Spinal cord (tissue), 10 donors: ENCODE measurements around the gene ACAT2. TPM values are rescaled to one million over a fixed set of nuclear protein-coding genes. Genes with fewer than 3 reads are reported as not detected.
A peak's percentile ranks its signal among the peaks of the same experiment; 100 is the strongest.
"Not testable (repeated sequence)": the region's sequence is repeated elsewhere in the genome, so short reads cannot be mapped to it uniquely, and the experiment has no call there.

ENCODE experiments used
- DNase-seq, 6 donors: peaks; one replicate each; pipeline versions ENCODE4 v3.0.0 to v3.0.0-alpha.2; 2013 to 2015; ENCODE audit warnings: low spot score in 6 of 6, low read depth in 4 of 6
- H3K27ac ChIP-seq: one replicate; pipeline ENCODE4 v1.5.1; 2013; ENCODE audit warnings: low read depth, low read length, control low read depth
- H3K27me3 ChIP-seq: one replicate; pipeline ENCODE4 v1.6.1; 2013; ENCODE audit warnings: low read length; ENCODE audit not compliant: control insufficient read depth, insufficient read depth
- H3K36me3 ChIP-seq: one replicate; pipeline ENCODE4 v1.6.1; 2013; ENCODE audit warnings: low read length; ENCODE audit not compliant: control insufficient read depth, insufficient read depth
- H3K4me1 ChIP-seq: one replicate; pipeline ENCODE4 v1.6.1; 2013; ENCODE audit warnings: low read length; ENCODE audit not compliant: control insufficient read depth, insufficient read depth
- H3K4me3 ChIP-seq: one replicate; pipeline ENCODE4 v1.5.1; 2013; ENCODE audit warnings: low read depth, low read length, control low read depth
- H3K9me3 ChIP-seq: one replicate; pipeline ENCODE4 v1.6.1; 2013; ENCODE audit warnings: low read length; ENCODE audit not compliant: control insufficient read depth, insufficient read depth
- WGBS: methylation state at CpG from one replicate; pipeline ENCODE4 v1.1.5; 2013; ENCODE audit warnings: missing lambda C conversion rate; ENCODE audit not compliant: insufficient coverage; 5-methylcytosine and 5-hydroxymethylcytosine counted together
- polyA plus RNA-seq, 2 donors: library from polyadenylated mRNA; unstranded; fragments of 120-200 nt; gene quantifications; one replicate each; pipeline ENCODE4 v1.2.1, GENCODE V29; 2013; ENCODE audit not compliant: insufficient read length in 2 of 2
- total RNA-seq, 2 donors: library from RNA; depleted of rRNA in 1 of 2; stranded (reverse); fragments of 120-200 nt in 1 of 2; fragments of >200 nt in 1 of 2; gene quantifications; one replicate each; pipeline versions ENCODE4 v1.2.3 to v1.2.4, GENCODE V29; 2013 to 2014
- donor health status: healthy.

Gene ACAT2
- total and polyA plus RNA-seq, 4 donors, result 69.6 to 136 (median 98.2) TPM

DNA sequence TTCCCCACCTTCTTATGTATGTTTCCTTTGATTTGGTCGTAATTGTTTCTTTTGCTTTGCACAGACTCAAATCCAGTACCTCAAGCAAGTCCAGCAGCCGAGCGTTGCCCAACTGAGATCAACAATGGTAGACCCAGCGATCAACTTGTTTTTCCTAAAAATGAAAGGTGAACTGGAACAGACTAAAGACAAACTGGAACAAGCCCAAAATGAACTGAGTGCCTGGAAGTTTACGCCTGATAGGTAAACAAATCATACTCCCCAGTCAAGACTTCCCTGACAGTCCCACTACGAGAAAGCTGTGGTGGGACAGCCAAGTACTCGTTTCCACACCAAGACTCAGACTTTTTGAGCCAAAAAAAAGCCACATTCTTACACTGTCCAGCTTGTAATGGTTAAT lies 13.7 kb upstream of the ACAT2 start:
- not testable (repeated sequence) for H3K9me3 ChIP-seq, H3K4me1 ChIP-seq, H3K36me3 ChIP-seq, DNase-seq, H3K27ac ChIP-seq, H3K27me3 ChIP-seq, H3K4me3 ChIP-seq
- no CpG with 5 or more reads among the region's 7 CpGs for WGBS

DNA sequence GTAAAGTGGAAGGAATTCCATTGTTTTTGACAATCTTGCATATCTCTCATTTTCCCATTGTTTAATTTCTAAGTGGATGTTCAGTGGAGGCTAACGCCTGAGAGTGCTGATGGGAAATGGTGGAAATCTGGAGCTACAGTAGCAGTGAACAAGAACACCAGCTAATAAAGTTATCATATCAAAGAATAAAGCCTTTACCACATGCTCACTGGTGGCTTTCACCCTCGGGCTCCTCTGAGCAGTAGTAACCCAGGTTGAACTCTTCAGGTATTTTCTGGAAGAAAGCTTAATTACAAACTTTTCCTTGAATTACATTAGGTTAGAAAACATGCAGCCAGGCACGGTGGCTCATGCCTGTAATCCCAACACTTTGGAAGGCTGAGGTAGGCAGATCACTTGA lies 10.4 kb upstream of the ACAT2 start:
- no peak overlapping the region for H3K27ac ChIP-seq
- H3K27me3 ChIP-seq, result no peaks in the 10 kb centered on the region
- H3K36me3 ChIP-seq, result peaks cover 8% of the 10 kb centered on the region
- no peaks in the 10 kb centered on the region for H3K9me3 ChIP-seq
- no peak for DNase-seq
- no peaks in the 10 kb centered on the region for H3K4me1 ChIP-seq
- H3K4me3 ChIP-seq, result no peak overlapping the region
- WGBS, result no CpG with 5 or more reads among the region's 3 CpGs

DNA sequence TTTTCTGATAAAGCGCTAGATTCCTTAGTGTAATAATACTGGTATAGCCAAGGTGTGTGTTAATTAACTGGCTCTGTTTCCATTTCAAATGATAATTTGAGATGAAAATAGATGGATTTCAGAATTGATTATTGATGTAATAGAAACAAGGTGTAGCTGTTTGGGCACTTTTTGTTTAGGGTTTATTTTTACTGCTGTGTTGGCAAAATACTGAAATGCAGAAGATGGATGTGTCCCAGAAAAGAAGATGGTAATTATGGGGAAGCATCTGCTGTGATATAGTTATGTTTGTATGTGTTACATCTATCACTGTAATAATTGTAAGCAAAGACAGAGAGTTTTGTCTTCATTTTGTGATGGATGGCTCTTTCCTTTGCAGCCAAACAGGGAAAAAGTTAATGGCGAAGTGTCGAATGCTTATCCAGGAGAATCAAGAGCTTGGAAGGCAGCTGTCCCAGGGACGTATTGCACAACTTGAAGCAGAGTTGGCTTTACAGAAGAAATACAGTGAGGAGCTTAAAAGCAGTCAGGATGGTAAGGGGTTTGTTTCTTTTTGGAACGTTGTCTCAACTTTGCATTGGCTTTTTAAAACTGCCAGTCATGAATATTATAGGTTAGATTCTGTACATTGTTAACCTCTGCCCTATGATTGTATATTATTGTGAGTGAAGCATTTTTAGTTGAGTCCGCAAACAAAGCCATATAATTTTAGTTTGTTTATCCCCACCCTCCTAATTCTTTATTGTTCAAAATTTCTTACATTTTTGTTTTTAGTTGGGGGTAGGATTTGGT lies 8.6 kb upstream of the ACAT2 start:
- no peak for DNase-seq
- WGBS, result 93% methylated on average over 4 of the region's 6 CpGs
- H3K4me1 ChIP-seq, result no peaks in the 10 kb centered on the region
- H3K4me3 ChIP-seq, result no peak overlapping the region
- H3K27me3 ChIP-seq, result no peaks in the 10 kb centered on the region
- H3K9me3 ChIP-seq, result no peaks in the 10 kb centered on the region
- no peak overlapping the region for H3K27ac ChIP-seq
- H3K36me3 ChIP-seq, result peaks cover 17% of the 10 kb centered on the region

DNA sequence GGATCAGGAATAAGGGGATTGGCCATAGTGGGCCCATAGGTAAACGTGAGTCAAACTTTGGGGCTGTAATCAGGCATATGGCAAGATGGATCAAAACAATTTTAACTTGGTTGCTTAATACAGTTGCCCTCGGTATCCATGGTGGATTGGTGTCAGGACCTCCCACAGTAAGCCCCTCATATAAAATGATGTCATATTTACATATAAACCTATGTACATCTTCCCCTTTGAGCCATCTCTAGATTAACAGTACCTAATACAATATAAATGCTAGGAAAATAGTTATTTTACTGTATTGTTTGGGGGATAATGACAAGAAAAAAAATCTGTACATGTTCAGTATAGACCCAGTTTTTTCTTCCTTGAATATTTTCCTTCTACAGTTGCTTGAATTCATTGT lies 7.4 kb upstream of the ACAT2 start:
- no peak for DNase-seq
- Histone ChIP-seq H3K27me3 (no peaks in the 10 kb centered on the region), H3K4me3 (no peak overlapping the region), H3K36me3 (peaks cover 22% of the 10 kb centered on the region), H3K27ac (no peak overlapping the region), H3K9me3 (no peaks in the 10 kb centered on the region), H3K4me1 (no peaks in the 10 kb centered on the region)
- 100% methylated on average over 1 of the region's 2 CpGs for WGBS

DNA sequence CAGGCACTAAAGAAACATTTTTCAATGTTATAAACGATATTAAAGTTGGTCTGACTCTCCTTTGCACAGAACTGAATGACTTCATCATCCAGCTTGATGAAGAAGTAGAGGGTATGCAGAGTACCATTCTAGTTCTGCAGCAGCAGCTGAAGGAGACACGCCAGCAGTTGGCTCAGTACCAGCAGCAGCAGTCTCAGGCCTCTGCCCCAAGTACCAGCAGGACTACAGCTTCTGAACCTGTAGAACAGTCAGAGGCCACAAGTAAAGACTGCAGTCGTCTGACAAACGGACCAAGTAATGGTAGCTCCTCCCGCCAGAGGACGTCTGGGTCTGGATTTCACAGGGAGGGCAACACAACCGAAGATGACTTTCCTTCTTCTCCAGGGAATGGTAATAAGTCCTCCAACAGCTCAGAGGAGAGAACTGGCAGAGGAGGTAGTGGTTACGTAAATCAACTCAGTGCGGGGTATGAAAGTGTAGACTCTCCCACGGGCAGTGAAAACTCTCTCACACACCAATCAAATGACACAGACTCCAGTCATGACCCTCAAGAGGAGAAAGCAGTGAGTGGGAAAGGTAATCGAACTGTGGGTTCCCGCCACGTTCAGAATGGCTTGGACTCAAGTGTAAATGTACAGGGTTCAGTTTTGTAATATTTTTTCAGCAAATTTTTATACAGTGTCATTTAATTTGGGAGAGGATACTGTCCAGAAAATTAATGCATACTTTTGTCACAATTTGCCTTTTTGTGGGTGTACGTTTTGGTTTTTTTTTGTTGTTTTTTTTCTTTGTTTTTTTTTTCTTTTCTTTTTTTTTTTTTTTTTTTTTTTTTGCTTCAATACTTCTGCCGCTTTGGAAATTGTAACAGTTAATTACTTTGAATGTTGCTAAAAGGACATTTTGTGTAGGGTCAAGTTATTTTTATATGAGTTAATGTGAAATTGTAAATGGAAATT lies 6.6 kb upstream of the ACAT2 start:
- peak in 1 of 6 donors; percentile 11 for DNase-seq
- H3K36me3 ChIP-seq, result peaks cover 23% of the 10 kb centered on the region
- H3K9me3 ChIP-seq, result no peaks in the 10 kb centered on the region
- H3K27ac ChIP-seq, result no peak overlapping the region
- no peaks in the 10 kb centered on the region for H3K4me1 ChIP-seq
- 80% methylated on average over 4 of the region's 15 CpGs for WGBS
- no peaks in the 10 kb centered on the region for H3K27me3 ChIP-seq
- no peak overlapping the region for H3K4me3 ChIP-seq

DNA sequence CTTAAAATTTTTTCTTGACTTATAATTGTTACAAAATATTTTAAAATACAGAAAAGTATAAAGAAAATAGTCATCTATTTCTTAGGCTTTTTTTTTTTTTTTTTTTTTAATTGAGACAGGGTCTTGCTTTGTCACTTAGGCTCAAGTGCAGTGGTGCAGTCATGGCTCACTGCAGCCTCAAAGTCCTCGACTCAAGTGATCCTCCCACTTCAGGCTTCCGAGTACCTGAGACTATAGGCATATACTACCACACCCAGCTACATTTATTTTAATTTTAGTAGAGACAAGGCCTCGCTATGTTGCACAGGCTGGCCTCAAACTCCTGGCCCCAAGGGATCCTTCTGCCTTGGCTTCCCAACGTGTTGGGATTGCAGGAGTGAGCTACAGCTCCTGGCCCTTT lies 5.3 kb upstream of the ACAT2 start:
- Histone ChIP-seq H3K4me3 (no peak overlapping the region), H3K27ac (no peak overlapping the region), H3K27me3 (no peaks in the 10 kb centered on the region), H3K36me3 (peaks cover 25% of the 10 kb centered on the region), H3K9me3 (no peaks in the 10 kb centered on the region), H3K4me1 (peaks cover 5% of the 10 kb centered on the region)
- WGBS, result 95% methylated on average over 3 of the region's 4 CpGs
- no peak for DNase-seq

DNA sequence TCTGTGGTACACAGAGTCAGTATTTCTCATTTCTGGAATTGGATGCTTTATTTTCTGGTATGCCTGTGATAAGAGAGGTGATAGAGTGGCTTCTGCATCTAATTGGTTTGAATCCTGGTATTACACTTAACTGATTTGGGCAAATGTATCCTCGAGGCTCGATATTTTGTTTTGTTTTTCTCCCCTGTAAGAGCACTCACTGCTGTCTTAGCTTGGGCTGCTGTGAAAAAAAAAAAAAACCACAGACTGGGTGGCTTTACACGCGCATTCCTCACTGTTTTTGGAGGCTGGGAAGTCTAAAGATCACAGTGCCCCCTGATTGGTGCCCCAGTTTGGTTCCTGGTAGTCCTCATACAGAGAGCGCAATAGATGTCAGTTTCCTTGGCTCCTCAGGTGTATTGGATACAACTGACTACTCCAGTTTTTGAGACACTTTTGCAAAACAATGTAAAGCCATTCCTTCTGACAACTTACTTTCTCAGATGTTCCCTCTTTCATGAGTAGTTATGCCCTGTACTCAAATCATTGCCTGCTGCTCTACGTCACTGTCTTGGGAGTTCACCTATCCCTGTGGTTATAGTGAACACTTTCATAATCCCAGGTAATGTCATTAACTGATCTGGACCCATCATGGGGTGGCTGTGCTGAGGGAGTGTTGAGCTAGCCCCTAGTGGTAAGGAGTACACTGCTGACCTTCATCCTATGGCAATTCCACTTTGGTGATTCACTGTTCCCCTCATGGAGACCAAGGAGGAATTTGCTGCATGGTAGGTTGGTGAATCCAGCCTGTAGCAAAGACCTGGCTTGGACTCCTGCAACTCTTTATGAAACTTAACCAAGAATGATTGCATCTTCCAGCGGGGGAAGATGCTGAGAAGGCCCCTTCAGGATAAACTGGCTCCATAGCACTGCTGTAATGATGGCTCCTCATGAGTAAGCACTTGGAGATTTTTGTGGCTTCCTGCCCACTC lies 3.5 kb upstream of the ACAT2 start:
- no peak for DNase-seq
- peaks cover 30% of the 10 kb centered on the region for H3K36me3 ChIP-seq
- no peaks in the 10 kb centered on the region for H3K9me3 ChIP-seq
- H3K4me1 ChIP-seq, result peaks cover 17% of the 10 kb centered on the region
- H3K27me3 ChIP-seq, result no peaks in the 10 kb centered on the region
- no peak overlapping the region for H3K27ac ChIP-seq
- no peak overlapping the region for H3K4me3 ChIP-seq
- WGBS, result 94% methylated on average over 6 of the region's 7 CpGs

DNA sequence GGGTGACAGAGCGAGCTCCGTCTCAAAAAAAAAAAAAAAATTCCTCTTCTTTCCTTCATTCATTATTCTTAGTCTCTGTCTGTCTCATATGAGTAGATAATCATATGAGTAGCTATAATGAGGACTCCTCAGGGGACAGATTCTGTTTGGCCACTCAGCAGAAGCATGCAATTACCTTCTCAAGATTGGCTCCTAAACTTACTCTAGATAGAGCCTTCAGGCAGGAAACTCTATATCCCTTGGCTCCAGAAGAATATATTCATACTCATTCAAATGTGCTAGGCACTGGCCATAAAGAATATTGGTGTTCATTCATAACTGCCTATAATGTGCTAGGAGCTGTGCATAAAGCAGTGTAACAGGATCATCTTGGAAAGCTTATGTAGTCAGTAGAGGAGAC lies 2.2 kb upstream of the ACAT2 start:
- no peaks in the 10 kb centered on the region for H3K9me3 ChIP-seq
- H3K27me3 ChIP-seq, result no peaks in the 10 kb centered on the region
- peaks cover 38% of the 10 kb centered on the region for H3K36me3 ChIP-seq
- no peak overlapping the region for H3K4me3 ChIP-seq
- no peak overlapping the region for H3K27ac ChIP-seq
- peak in 1 of 6 donors; percentile 25 for DNase-seq
- WGBS, result no CpG with 5 or more reads among the region's 2 CpGs
- H3K4me1 ChIP-seq, result peaks cover 29% of the 10 kb centered on the region

DNA sequence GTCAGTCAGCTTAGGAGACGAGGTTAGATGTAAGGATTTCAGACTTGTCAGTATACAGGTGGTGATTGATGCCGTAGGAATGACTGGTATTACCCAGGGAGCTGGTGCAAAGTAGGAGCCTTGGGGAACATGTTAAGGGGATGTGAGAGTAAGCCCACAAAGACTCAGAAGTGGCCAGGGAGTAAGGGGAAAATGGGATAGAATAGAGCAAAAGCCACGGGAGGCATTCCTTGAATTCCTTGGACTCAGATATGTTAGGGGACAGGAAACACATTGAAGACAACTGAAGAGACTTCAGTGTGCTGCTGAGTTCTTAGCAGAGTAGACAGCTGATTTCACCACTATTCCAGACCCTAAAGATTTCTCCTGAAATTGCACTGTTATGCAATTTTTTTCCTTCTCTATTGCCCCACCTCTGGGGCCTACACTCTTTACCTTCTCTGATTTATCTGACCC lies 1.2 kb upstream of the ACAT2 start:
- 59% methylated on average over 3 of the region's 3 CpGs for WGBS
- Histone ChIP-seq H3K9me3 (no peaks in the 10 kb centered on the region), H3K27me3 (no peaks in the 10 kb centered on the region), H3K4me3 (no peak overlapping the region), H3K36me3 (peaks cover 39% of the 10 kb centered on the region), H3K27ac (no peak overlapping the region), H3K4me1 (peaks cover 32% of the 10 kb centered on the region)
- DNase-seq, result no peak
